ENCODE measurements around the gene NDUFA11.
A peak's percentile ranks its signal among the peaks of the same experiment; 100 is the strongest.

NDUFA11 gene

DNA sequence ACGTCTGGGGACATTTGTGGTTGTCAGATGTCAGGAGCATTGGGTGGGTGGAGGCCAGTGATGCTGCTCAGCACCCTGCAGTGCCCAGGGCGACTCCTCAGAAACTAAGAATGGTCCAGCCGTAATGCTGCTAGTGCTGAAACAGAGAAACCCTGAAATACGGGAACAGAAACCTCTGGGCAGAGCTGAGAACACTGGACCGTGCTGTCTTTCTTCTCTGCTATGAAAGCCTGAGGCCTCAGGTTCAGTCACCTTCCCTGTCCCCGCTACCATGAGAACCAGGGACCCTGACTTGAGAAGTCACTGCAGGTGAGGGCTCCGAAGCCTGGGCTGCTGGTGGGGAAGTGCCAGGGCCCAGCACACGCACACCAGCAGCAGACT, 23.8 kb upstream of the NDUFA11 start:
- H3K4me3 ChIP-seq (ENCODE audit: low read length in 2 of 2), result peak overlapping the region in 1 of 2 donors; percentile 49
- WGBS, 2 donors (ENCODE audit: extremely low coverage in 2 of 2, insufficient read length in 2 of 2, insufficient replicate concordance in 1 of 2), result no CpG with 5 or more reads among the region's 8 CpGs
- H4K8ac ChIP-seq (ENCODE audit: low read depth, low read length), result no peak overlapping the region

DNA sequence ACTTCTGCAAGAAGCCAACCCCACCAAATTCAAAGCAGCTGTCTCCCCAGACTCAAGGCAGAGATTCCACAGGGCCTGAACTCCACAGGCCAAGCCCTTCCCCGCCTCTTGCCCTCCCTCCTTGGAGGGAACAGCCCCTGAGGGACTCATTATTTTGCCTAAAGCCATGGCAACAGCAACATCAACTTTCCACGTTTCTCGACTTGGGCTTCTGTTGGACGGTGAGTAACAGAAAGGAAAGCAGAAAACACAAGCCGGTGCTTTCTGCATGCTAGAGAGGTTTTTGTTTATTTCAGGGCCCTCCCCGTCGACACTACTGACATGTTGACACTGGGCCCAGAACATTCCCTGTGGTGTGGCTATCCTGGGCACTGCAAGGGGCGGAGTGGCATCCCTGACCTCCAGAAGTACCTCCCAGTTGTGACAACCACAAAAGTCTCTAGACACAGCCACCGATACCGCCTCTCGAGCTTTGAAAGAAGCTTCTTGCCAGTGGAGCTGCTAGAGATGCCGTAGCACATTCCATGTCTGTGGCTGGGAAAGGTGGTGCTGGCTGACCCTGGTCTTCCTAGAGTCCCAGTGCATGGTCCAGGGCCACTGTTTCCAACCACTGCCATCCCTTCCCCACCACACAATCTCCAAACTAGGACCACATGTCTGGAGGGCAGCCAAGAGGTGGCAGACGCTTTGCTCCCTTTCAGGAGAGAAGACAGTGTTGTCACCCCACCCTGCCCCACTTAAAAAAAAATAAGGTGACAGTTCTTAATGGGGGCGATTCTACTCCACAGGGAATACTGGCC, 23.3 kb upstream of the NDUFA11 start:
- Histone ChIP-seq H3K23ac (ENCODE audit: low read depth, low read length, poor library complexity) (no peak overlapping the region), H3K4me1 (ENCODE audit: control insufficient read depth in 2 of 2, insufficient read depth in 1 of 2, low read depth in 1 of 2, low read length in 2 of 2) (no peaks in the 10 kb centered on the region), H2BK12ac (ENCODE audit: low read length) (no peak overlapping the region), H3K9me3 (replicated peaks in 1 of 2; ENCODE audit: control insufficient read depth in 2 of 2, insufficient read depth in 1 of 2, low read depth in 1 of 2, low read length in 2 of 2) (no peaks in the 10 kb centered on the region), H3K14ac (ENCODE audit: low read length) (no peak overlapping the region), H3K79me1 (ENCODE audit: low read depth, low read length) (peaks cover 4% of the 10 kb centered on the region), H2BK120ac (ENCODE audit: low read depth, low read length) (no peak overlapping the region), H4K91ac (ENCODE audit: low read depth, low read length, poor library complexity) (no peak overlapping the region), H2AFZ (ENCODE audit: low read length) (no peak overlapping the region), H2BK15ac (ENCODE audit: low read length) (no peak overlapping the region), H3K9ac (ENCODE audit: low read depth, low read length, poor library complexity) (no peak overlapping the region), H3K4me2 (ENCODE audit: insufficient read depth, low read length, poor library complexity, severe bottlenecking) (no peak overlapping the region), H2BK5ac (ENCODE audit: low read length) (no peak overlapping the region), H3K36me3 (replicated peaks in 1 of 2; ENCODE audit: control insufficient read depth in 2 of 2, insufficient read depth in 2 of 2, low read length in 2 of 2) (peaks cover 83 to 99% of the 10 kb centered on the region in 2 donors), H3K27ac (replicated peaks; ENCODE audit: low read length) (no peak overlapping the region), H3K27me3 (ENCODE audit: control insufficient read depth in 3 of 3, insufficient read depth in 3 of 3, low read depth in 1 of 3, low read length in 3 of 3) (no peaks in the 10 kb centered on the region), H3K18ac (ENCODE audit: low read length) (no peak overlapping the region), H3K4me3 (ENCODE audit: low read length in 2 of 2) (no peak overlapping the region), H4K8ac (ENCODE audit: low read depth, low read length) (no peak overlapping the region), H2AK5ac (ENCODE audit: low read depth, low read length) (no peak overlapping the region), H3K4ac (ENCODE audit: low read length) (no peak overlapping the region)
- WGBS, 2 donors (ENCODE audit: extremely low coverage in 2 of 2, insufficient read length in 2 of 2, insufficient replicate concordance in 1 of 2), result no CpG with 5 or more reads among the region's 14 CpGs
- no peak for DNase-seq (ENCODE audit: low spot score)

More for the DNA sequence above, 23.8 kb upstream of the NDUFA11 start:
- H2BK12ac ChIP-seq (ENCODE audit: low read length), result no peak overlapping the region
- no peak overlapping the region for H2BK120ac ChIP-seq (ENCODE audit: low read depth, low read length)
- H3K27ac ChIP-seq (replicated peaks; ENCODE audit: low read length), result no peak overlapping the region
- no peak overlapping the region for H2AFZ ChIP-seq (ENCODE audit: low read length)
- H2AK5ac ChIP-seq (ENCODE audit: low read depth, low read length), result no peak overlapping the region
- no peak overlapping the region for H3K14ac ChIP-seq (ENCODE audit: low read length)
- H3K9ac ChIP-seq (ENCODE audit: low read depth, low read length, poor library complexity), result no peak overlapping the region
- H3K36me3 ChIP-seq (replicated peaks in 1 of 2; ENCODE audit: control insufficient read depth in 2 of 2, insufficient read depth in 2 of 2, low read length in 2 of 2), result peaks cover 78 to 99% of the 10 kb centered on the region in 2 donors
- no peak for DNase-seq (ENCODE audit: low spot score)
- H3K4me1 ChIP-seq (ENCODE audit: control insufficient read depth in 2 of 2, insufficient read depth in 1 of 2, low read depth in 1 of 2, low read length in 2 of 2), result no peaks in the 10 kb centered on the region
- H3K4ac ChIP-seq (ENCODE audit: low read length), result no peak overlapping the region
- H2BK15ac ChIP-seq (ENCODE audit: low read length), result no peak overlapping the region
- H2BK5ac ChIP-seq (ENCODE audit: low read length), result no peak overlapping the region
- no peaks in the 10 kb centered on the region for H3K9me3 ChIP-seq (replicated peaks in 1 of 2; ENCODE audit: control insufficient read depth in 2 of 2, insufficient read depth in 1 of 2, low read depth in 1 of 2, low read length in 2 of 2)
- no peak overlapping the region for H3K23ac ChIP-seq (ENCODE audit: low read depth, low read length, poor library complexity)
- H3K27me3 ChIP-seq (ENCODE audit: control insufficient read depth in 3 of 3, insufficient read depth in 3 of 3, low read depth in 1 of 3, low read length in 3 of 3), result no peaks in the 10 kb centered on the region
- H3K4me2 ChIP-seq (ENCODE audit: insufficient read depth, low read length, poor library complexity, severe bottlenecking), result no peak overlapping the region
- H3K79me1 ChIP-seq (ENCODE audit: low read depth, low read length), result peaks cover 4% of the 10 kb centered on the region
- H4K91ac ChIP-seq (ENCODE audit: low read depth, low read length, poor library complexity), result no peak overlapping the region
- H3K18ac ChIP-seq (ENCODE audit: low read length), result no peak overlapping the region

DNA sequence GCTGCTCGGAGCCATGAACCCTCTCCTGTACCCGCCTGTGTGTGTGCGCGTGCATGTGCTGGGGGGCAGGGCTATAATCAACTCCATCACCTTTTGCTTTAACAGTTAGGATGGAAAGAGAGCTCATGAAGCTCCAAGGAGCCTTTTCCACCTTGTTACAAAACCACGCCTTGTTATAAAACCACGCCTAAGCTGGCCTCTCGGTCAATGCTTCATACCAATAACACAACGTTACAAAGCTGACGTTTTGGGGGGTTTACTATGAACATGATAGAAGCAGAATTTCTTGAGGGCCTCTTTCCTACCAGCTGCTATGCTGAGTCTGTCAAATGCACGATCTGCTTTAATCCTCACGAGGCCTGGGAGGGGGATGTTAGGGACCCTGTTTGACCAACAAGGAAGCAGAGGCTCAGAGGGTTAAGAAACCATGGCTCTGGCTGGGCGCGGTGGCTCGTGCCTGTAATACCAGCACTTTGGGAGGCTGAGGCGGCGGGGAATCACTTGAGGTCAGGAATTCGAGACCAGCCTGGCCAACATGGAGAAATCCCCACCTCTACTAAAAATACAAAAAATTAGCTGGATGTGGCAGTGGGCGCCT, 22.3 kb upstream of the NDUFA11 start:
- no peak overlapping the region for H2BK15ac ChIP-seq (ENCODE audit: low read length)
- no peak for DNase-seq (ENCODE audit: low spot score)
- no peak overlapping the region for H4K8ac ChIP-seq (ENCODE audit: low read depth, low read length)
- no peak overlapping the region for H4K91ac ChIP-seq (ENCODE audit: low read depth, low read length, poor library complexity)
- H3K4me2 ChIP-seq (ENCODE audit: insufficient read depth, low read length, poor library complexity, severe bottlenecking), result no peak overlapping the region
- peaks cover 4% of the 10 kb centered on the region for H3K79me1 ChIP-seq (ENCODE audit: low read depth, low read length)
- H3K27me3 ChIP-seq (ENCODE audit: control insufficient read depth in 3 of 3, insufficient read depth in 3 of 3, low read depth in 1 of 3, low read length in 3 of 3), result no peaks in the 10 kb centered on the region
- no peak overlapping the region for H2AK5ac ChIP-seq (ENCODE audit: low read depth, low read length)
- H3K18ac ChIP-seq (ENCODE audit: low read length), result no peak overlapping the region
- H3K27ac ChIP-seq (replicated peaks; ENCODE audit: low read length), result no peak overlapping the region
- peak overlapping the region; percentile 32 for H3K14ac ChIP-seq (ENCODE audit: low read length)
- H3K4ac ChIP-seq (ENCODE audit: low read length), result no peak overlapping the region
- peaks cover 85 to 99% of the 10 kb centered on the region in 2 donors for H3K36me3 ChIP-seq (replicated peaks in 1 of 2; ENCODE audit: control insufficient read depth in 2 of 2, insufficient read depth in 2 of 2, low read length in 2 of 2)
- H2BK120ac ChIP-seq (ENCODE audit: low read depth, low read length), result no peak overlapping the region
- no peak overlapping the region for H2BK5ac ChIP-seq (ENCODE audit: low read length)
- no peak overlapping the region for H3K23ac ChIP-seq (ENCODE audit: low read depth, low read length, poor library complexity)
- no peak overlapping the region for H3K9ac ChIP-seq (ENCODE audit: low read depth, low read length, poor library complexity)
- H2AFZ ChIP-seq (ENCODE audit: low read length), result no peak overlapping the region
- no peak overlapping the region for H3K4me3 ChIP-seq (ENCODE audit: low read length in 2 of 2)
- H3K9me3 ChIP-seq (replicated peaks in 1 of 2; ENCODE audit: control insufficient read depth in 2 of 2, insufficient read depth in 1 of 2, low read depth in 1 of 2, low read length in 2 of 2), result no peaks in the 10 kb centered on the region
- H2BK12ac ChIP-seq (ENCODE audit: low read length), result no peak overlapping the region
- WGBS, 2 donors (ENCODE audit: extremely low coverage in 2 of 2, insufficient read length in 2 of 2, insufficient replicate concordance in 1 of 2), result no CpG with 5 or more reads among the region's 18 CpGs
- no peaks in the 10 kb centered on the region for H3K4me1 ChIP-seq (ENCODE audit: control insufficient read depth in 2 of 2, insufficient read depth in 1 of 2, low read depth in 1 of 2, low read length in 2 of 2)

DNA sequence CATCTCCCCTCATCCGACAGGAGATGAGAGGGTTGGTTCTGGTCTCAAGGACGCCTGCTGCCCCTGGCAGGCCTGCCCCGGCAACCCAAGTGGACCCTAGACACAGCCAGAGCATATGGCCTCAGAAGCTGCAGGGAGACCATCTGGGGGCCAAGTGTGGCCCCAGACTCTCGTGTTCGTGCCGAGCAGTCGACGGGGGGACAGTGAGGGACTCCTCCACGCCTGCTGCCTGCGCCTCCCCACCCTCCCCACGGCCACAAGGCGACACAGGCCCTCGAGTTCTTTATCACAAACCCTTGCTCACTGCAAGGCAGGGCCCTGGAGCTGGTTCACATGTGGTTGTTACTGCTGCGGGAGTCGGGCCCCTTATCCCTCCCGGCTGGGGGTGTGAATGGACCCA, 19.8 kb upstream of the NDUFA11 start:
- no peak overlapping the region for H3K4me2 ChIP-seq (ENCODE audit: insufficient read depth, low read length, poor library complexity, severe bottlenecking)
- H3K27ac ChIP-seq (replicated peaks; ENCODE audit: low read length), result no peak overlapping the region
- H2BK120ac ChIP-seq (ENCODE audit: low read depth, low read length), result no peak overlapping the region
- no peaks in the 10 kb centered on the region for H3K9me3 ChIP-seq (replicated peaks in 1 of 2; ENCODE audit: control insufficient read depth in 2 of 2, insufficient read depth in 1 of 2, low read depth in 1 of 2, low read length in 2 of 2)
- DNase-seq (ENCODE audit: low spot score), result no peak
- no peaks in the 10 kb centered on the region for H3K27me3 ChIP-seq (ENCODE audit: control insufficient read depth in 3 of 3, insufficient read depth in 3 of 3, low read depth in 1 of 3, low read length in 3 of 3)
- no peak overlapping the region for H4K8ac ChIP-seq (ENCODE audit: low read depth, low read length)
- no peak overlapping the region for H3K18ac ChIP-seq (ENCODE audit: low read length)
- no peaks in the 10 kb centered on the region for H3K4me1 ChIP-seq (ENCODE audit: control insufficient read depth in 2 of 2, insufficient read depth in 1 of 2, low read depth in 1 of 2, low read length in 2 of 2)
- no peak overlapping the region for H2AK5ac ChIP-seq (ENCODE audit: low read depth, low read length)
- H3K79me1 ChIP-seq (ENCODE audit: low read depth, low read length), result peaks cover 6% of the 10 kb centered on the region
- H4K91ac ChIP-seq (ENCODE audit: low read depth, low read length, poor library complexity), result no peak overlapping the region
- peaks cover 81 to 96% of the 10 kb centered on the region in 2 donors for H3K36me3 ChIP-seq (replicated peaks in 1 of 2; ENCODE audit: control insufficient read depth in 2 of 2, insufficient read depth in 2 of 2, low read length in 2 of 2)
- no peak overlapping the region for H3K23ac ChIP-seq (ENCODE audit: low read depth, low read length, poor library complexity)
- H2BK12ac ChIP-seq (ENCODE audit: low read length), result no peak overlapping the region
- H3K4ac ChIP-seq (ENCODE audit: low read length), result no peak overlapping the region
- WGBS, 2 donors (ENCODE audit: extremely low coverage in 2 of 2, insufficient read length in 2 of 2, insufficient replicate concordance in 1 of 2), result no CpG with 5 or more reads among the region's 16 CpGs
- H2BK15ac ChIP-seq (ENCODE audit: low read length), result no peak overlapping the region
- H2AFZ ChIP-seq (ENCODE audit: low read length), result no peak overlapping the region
- no peak overlapping the region for H3K4me3 ChIP-seq (ENCODE audit: low read length in 2 of 2)
- no peak overlapping the region for H3K9ac ChIP-seq (ENCODE audit: low read depth, low read length, poor library complexity)
- H3K14ac ChIP-seq (ENCODE audit: low read length), result no peak overlapping the region
- H2BK5ac ChIP-seq (ENCODE audit: low read length), result no peak overlapping the region
